ENCODE measurements around the gene PANK3. TPM values are rescaled to one million over a fixed set of nuclear protein-coding genes. Genes with fewer than 3 reads are reported as not detected.
"Not testable (repeated sequence)": the region's sequence is repeated elsewhere in the genome, so short reads cannot be mapped to it uniquely, and the experiment has no call there.

PANK3 gene
- total RNA-seq, 1 donor from 2014 or later: 23.8 TPM

GRCh38 chr5:168570490-168571328 lies 8.5 kb downstream of the PANK3 start:
- intact Hi-C loops (cut with DNase I): no loop called here
- no peak for ATAC-seq
- DNase-seq (ENCODE audit: missing footprints): no peak

- no peak for ATAC-seq
- DNase-seq (ENCODE audit: missing footprints): no peak
- intact Hi-C loops (cut with DNase I): no loop called here
Observed at GRCh38 chr5:168568738-168569137, 10.4 kb downstream of the PANK3 start.

GRCh38 chr5:168563959-168564358 lies 15.2 kb downstream of the PANK3 start:
- intact Hi-C loops (cut with DNase I): no loop called here

GRCh38 chr5:168562279-168562678 lies 16.9 kb downstream of the PANK3 start:
- intact Hi-C loops (cut with DNase I): no loop called here
- DNase-seq (ENCODE audit: missing footprints) (no peak), ATAC-seq (no peak)

More at GRCh38 chr5:168563959-168564358, 15.2 kb downstream of the PANK3 start:
- ATAC-seq (no peak), DNase-seq (ENCODE audit: missing footprints) (no peak)

- peak; percentile 54 for ATAC-seq
- DNase-seq (ENCODE audit: missing footprints): no peak
- intact Hi-C loops (cut with DNase I): no loop called here
Observed at GRCh38 chr5:168557389-168557788, 21.8 kb downstream of the PANK3 start.

GRCh38 chr5:168553377-168554130 lies 25.6 kb downstream of the PANK3 start:
- ATAC-seq (no peak), DNase-seq (ENCODE audit: missing footprints) (no peak)
- intact Hi-C loops (cut with DNase I): no loop called here

GRCh38 chr5:168552146-168552545 lies 27.0 kb downstream of the PANK3 start:
- DNase-seq (ENCODE audit: missing footprints): no peak
- intact Hi-C loops (cut with DNase I): no loop called here
- peak; percentile 50 for ATAC-seq

GRCh38 chr5:168550656-168551055 lies 28.5 kb downstream of the PANK3 start:
- intact Hi-C loops (cut with DNase I): no loop called here
- DNase-seq (ENCODE audit: missing footprints) (no peak), ATAC-seq (no peak)

GRCh38 chr5:168549554-168549953 lies 29.6 kb downstream of the PANK3 start:
- DNase-seq (ENCODE audit: missing footprints) (no peak), ATAC-seq (no peak)
- intact Hi-C loops (cut with DNase I): no loop called here

GRCh38 chr5:168537176-168537575 lies 42.0 kb downstream of the PANK3 start:
- DNase-seq (ENCODE audit: missing footprints) (no peak), ATAC-seq (no peak)
- intact Hi-C loops (cut with DNase I): no loop called here

- DNase-seq (ENCODE audit: missing footprints); intact Hi-C loops (cut with DNase I): not testable (repeated sequence)
Observed at GRCh38 chr5:168534351-168534750, 44.8 kb downstream of the PANK3 start.

GRCh38 chr5:168531987-168532864 lies 46.9 kb downstream of the PANK3 start:
- intact Hi-C loops (cut with DNase I): no loop called here
- no peak for DNase-seq (ENCODE audit: missing footprints)
- ATAC-seq: no peak

More at GRCh38 chr5:168534351-168534750, 44.8 kb downstream of the PANK3 start:
- not testable (repeated sequence) for ATAC-seq

GRCh38 chr5:168531191-168531590 lies 48.0 kb downstream of the PANK3 start:
- DNase-seq (ENCODE audit: missing footprints) (no peak), ATAC-seq (no peak)
- intact Hi-C loops (cut with DNase I): no loop called here

- no peak for ATAC-seq
- DNase-seq (ENCODE audit: missing footprints): no peak
- intact Hi-C loops (cut with DNase I): no loop called here
Observed at GRCh38 chr5:168530621-168531150, 48.5 kb downstream of the PANK3 start.

GRCh38 chr5:168529374-168530234 lies 49.6 kb downstream of the PANK3 start:
- intact Hi-C loops (cut with DNase I): no loop called here
- DNase-seq (ENCODE audit: missing footprints) (no peak), ATAC-seq (no peak)

- DNase-seq (ENCODE audit: missing footprints): no peak
- intact Hi-C loops (cut with DNase I): no loop called here
- no peak for ATAC-seq
Observed at GRCh38 chr5:168528521-168529373, 50.4 kb downstream of the PANK3 start, which contains the start of gene FBLL1. TSS of gene FBLL1 (plus strand) at chr5:168529305. CDS start at chr5:168529505, 200 bp downstream.

- DNase-seq (ENCODE audit: missing footprints): no peak
- no peak for ATAC-seq
- intact Hi-C loops (cut with DNase I): no loop called here
Observed at GRCh38 chr5:168527756-168528295, 51.3 kb downstream of the PANK3 start.

All from Right ventricle myocardium inferior (tissue), 1 donor.